ENCODE data around the gene ITIH1. TPM values are rescaled to one million over a fixed set of nuclear protein-coding genes. Genes with fewer than 3 reads are reported as not detected.

The ITIH1 gene
- total RNA-seq, 1 experiment from 2014 or later: 0.31 TPM

- in situ Hi-C loops (cut with HindIII; ENCODE audit: low pct_unique_long_range_greater_than_20kb, low sequenced_read_pairs): no loop called here
- no peak for ATAC-seq
- CTCF ChIA-PET: no interaction called here
Measured at GRCh38 chr3:52801839-52802238, 24.4 kb downstream of the ITIH1 start.

GRCh38 chr3:52805270-52806039, 28.1 kb downstream of the ITIH1 start:
- H3K4me3 ChIP-seq (ENCODE audit: low read depth in 2 of 2, low read length in 2 of 2): no peak overlapping the region
- intact Hi-C loops (cut with micrococcal nuclease; ENCODE audit: unreplicated experiment) (no loop called here), in situ Hi-C loops (cut with HindIII; ENCODE audit: low pct_unique_long_range_greater_than_20kb, low sequenced_read_pairs) (no loop called here)
- BruUV-seq (replicated peaks): no TSS peak
- ATAC-seq: no peak; the same call in 1 of the 2 replicates
- TF ChIP-seq REST (IDR thresholded peaks at IDR 0.05; ENCODE audit: insufficient read depth in 1 of 2, low read depth in 2 of 2, low read length in 1 of 2): no peak
- TF ChIP-seq POLR2AphosphoS5 (IDR thresholded peaks at IDR 0.05; ENCODE audit: low read depth, low read length): no peak
- no peak for TF ChIP-seq SIN3A (IDR thresholded peaks at IDR 0.05; ENCODE audit: borderline replicate concordance, insufficient read depth, low read depth, low read length)
- no peak for TF ChIP-seq TCF7L2 (IDR thresholded peaks at IDR 0.05; ENCODE audit: low read depth, low read length)
- no peak for TF ChIP-seq CTCF (IDR thresholded peaks at IDR 0.05)
- no peak for DNase-seq (ENCODE audit: low read depth, low spot score)
- no peaks in the 10 kb centered on the region for H3K27me3 ChIP-seq (ENCODE audit: control insufficient read depth, insufficient read depth, low read length)
- H3K36me3 ChIP-seq (ENCODE audit: control insufficient read depth, insufficient read depth, low read length): no peaks in the 10 kb centered on the region
- H3K4me1 ChIP-seq (ENCODE audit: control insufficient read depth, insufficient read depth, low read length): no peaks in the 10 kb centered on the region
- H3K27ac ChIP-seq (ENCODE audit: low read length): no peak overlapping the region
- H3K9me3 ChIP-seq (ENCODE audit: control insufficient read depth, insufficient read depth, low read depth, low read length): no peaks in the 10 kb centered on the region
- ChIA-PET CTCF (no interaction called here), POLR2A (no interaction called here)

More at GRCh38 chr3:52801839-52802238, 24.4 kb downstream of the ITIH1 start:
- intact Hi-C loops (cut with micrococcal nuclease; ENCODE audit: unreplicated experiment): no loop called here
- no peaks in the 10 kb centered on the region for H3K9me3 ChIP-seq (ENCODE audit: control insufficient read depth, insufficient read depth, low read depth, low read length)
- H3K27ac ChIP-seq (ENCODE audit: low read length): no peak overlapping the region
- no peaks in the 10 kb centered on the region for H3K36me3 ChIP-seq (ENCODE audit: control insufficient read depth, insufficient read depth, low read length)
- TF ChIP-seq REST (IDR thresholded peaks at IDR 0.05; ENCODE audit: insufficient read depth in 1 of 2, low read depth in 2 of 2, low read length in 1 of 2): no peak
- no TSS peak for BruUV-seq (replicated peaks)
- DNase-seq (ENCODE audit: low read depth, low spot score): no peak
- H3K4me1 ChIP-seq (ENCODE audit: control insufficient read depth, insufficient read depth, low read length): no peaks in the 10 kb centered on the region
- no peaks in the 10 kb centered on the region for H3K27me3 ChIP-seq (ENCODE audit: control insufficient read depth, insufficient read depth, low read length)
- POLR2A ChIA-PET: no interaction called here
- H3K4me3 ChIP-seq (ENCODE audit: low read depth in 2 of 2, low read length in 2 of 2): no peak overlapping the region

All from Panc1 (cell line).